Measurements from ENCODE around the gene IL10RB. TPM values are rescaled to one million over a fixed set of nuclear protein-coding genes. Genes with fewer than 3 reads are reported as not detected.

Gene IL10RB
- total RNA-seq, 1 experiment from 2014 or later, result 3.1 TPM

- no peaks in the 10 kb centered on the region for H3K4me1 ChIP-seq (ENCODE audit: insufficient read depth, low read length)
- no peak overlapping the region for H2BK12ac ChIP-seq (ENCODE audit: insufficient read length, low read depth, low read length)
- H3K9me3 Mint-ChIP-seq, result no peaks in the 10 kb centered on the region
- no peak overlapping the region for H3K56ac ChIP-seq (ENCODE audit: insufficient read length, low read depth, low read length)
- no peak overlapping the region for H3K4ac ChIP-seq (ENCODE audit: low read depth, low read length)
- H3K4me2 ChIP-seq (ENCODE audit: insufficient read depth, insufficient read length, low read length), result no peak overlapping the region
- peaks cover 18 to 21% of the 10 kb centered on the region in 2 experiments for H3K4me1 Mint-ChIP-seq
- H2BK15ac ChIP-seq (ENCODE audit: low read depth, low read length), result no peak overlapping the region
- no peak overlapping the region for H3K14ac ChIP-seq (ENCODE audit: insufficient read depth, low read length)
- no peak overlapping the region for H2BK5ac ChIP-seq (ENCODE audit: insufficient read length, low read length)
- no CpG with 5 or more reads among the region's 7 CpGs for WGBS (ENCODE audit: extremely low coverage, insufficient read length, low lambda C conversion rate)
- H3K9me3 ChIP-seq (ENCODE audit: control insufficient read depth, low read depth, low read length), result no peaks in the 10 kb centered on the region
- no peak overlapping the region for H3K18ac ChIP-seq (ENCODE audit: insufficient read length, low read depth, low read length)
- no peak overlapping the region for H4K91ac ChIP-seq (ENCODE audit: insufficient read length, low read depth, low read length)
- H3K4me3 Mint-ChIP-seq, result no peak overlapping the region
- no peak overlapping the region for H3K9ac ChIP-seq (ENCODE audit: extremely low read depth, insufficient read length, low read length)
- H3K27me3 Mint-ChIP-seq (ENCODE audit: low read depth), result peaks cover 15% of the 10 kb centered on the region
- H2BK120ac ChIP-seq (ENCODE audit: low read depth, low read length, poor library complexity, severe bottlenecking), result no peak overlapping the region
- H3K79me1 ChIP-seq (ENCODE audit: insufficient read depth, low read depth, low read length, poor library complexity, severe bottlenecking), result no peaks in the 10 kb centered on the region
- H4K5ac ChIP-seq (ENCODE audit: insufficient read length, low read depth, low read length), result no peak overlapping the region
- H3K79me2 ChIP-seq (ENCODE audit: insufficient read depth, low read length), result no peaks in the 10 kb centered on the region
- no peak overlapping the region for H2AFZ ChIP-seq (ENCODE audit: low read length)
- DNase-seq, result no peak
- H3T11ph ChIP-seq (ENCODE audit: low read length), result no peak overlapping the region
- H3K23me2 ChIP-seq (ENCODE audit: insufficient read length, low read depth, low read length, poor library complexity, severe bottlenecking), result no peaks in the 10 kb centered on the region
- TF ChIP-seq CTCF (conservative IDR thresholded peaks at IDR 0.05), result no peak
- no peak overlapping the region for H2AK5ac ChIP-seq (ENCODE audit: insufficient read length, low read length)
- H4K20me1 ChIP-seq (ENCODE audit: control insufficient read depth, insufficient read depth, insufficient read length), result no peaks in the 10 kb centered on the region
- no peak overlapping the region for H3K27ac Mint-ChIP-seq
- no peaks in the 10 kb centered on the region for H3K27me3 ChIP-seq (ENCODE audit: insufficient read depth, low read length)
- H3K36me3 Mint-ChIP-seq (ENCODE audit: insufficient read depth in 1 of 3, low read depth in 3 of 3), result peaks cover 0 to 2% (median 1%) of the 10 kb centered on the region in 3 experiments; a peak in 4 of 7 replicates
- no peak overlapping the region for H3K23ac ChIP-seq (ENCODE audit: insufficient read length, low read depth, low read length)
- no peak overlapping the region for H2BK20ac ChIP-seq (ENCODE audit: low read depth, low read length, poor library complexity, severe bottlenecking)
- no peak overlapping the region for H4K8ac ChIP-seq (replicated peaks; ENCODE audit: insufficient read length, low read depth, low read length)
- H3K27ac ChIP-seq (ENCODE audit: insufficient read length, low read depth, low read length), result no peak overlapping the region
These were observed 2.2 kb downstream of the IL10RB start for GRCh38 chr21:33268393-33268736.

All from H9 (cell line).